Nephron progenitor cell (in vitro differentiated cells): ENCODE measurements around the gene ZCCHC17.

Source experiments
- DNase-seq: peaks from one replicate; pipeline ENCODE4 v3.0.0; 2021
- H3K27ac Mint-ChIP-seq: 2 replicates; pipeline ENCODE4 v1.8.0; 2021; ENCODE audit warnings: mild to moderate bottlenecking, moderate library complexity, mixed read lengths
- H3K27me3 Mint-ChIP-seq: 2 replicates; pipeline ENCODE4 v1.8.0; 2021; ENCODE audit warnings: mild to moderate bottlenecking, low read depth, mixed read lengths; ENCODE audit not compliant: poor library complexity
- H3K36me3 Mint-ChIP-seq: 2 replicates; pipeline ENCODE4 v1.8.0; 2021; ENCODE audit warnings: low read depth, mixed read lengths
- H3K4me1 Mint-ChIP-seq: 2 replicates; pipeline ENCODE4 v1.8.0; 2021; ENCODE audit warnings: mixed read lengths
- H3K4me3 Mint-ChIP-seq: 2 replicates; pipeline ENCODE4 v1.8.0; 2021; ENCODE audit warnings: mild to moderate bottlenecking, moderate library complexity, mixed read lengths
- H3K9me3 Mint-ChIP-seq: 2 replicates; pipeline ENCODE4 v1.8.0; 2021; ENCODE audit warnings: mild to moderate bottlenecking, moderate library complexity, mixed read lengths
- TF ChIP-seq, protein P1 (sequence below): fragments of 200-600 bp; sonication (generic); IDR thresholded peaks from 2 replicates; pipeline ENCODE4 v1.5.0; 2021; ENCODE audit warnings: antibody characterized with exemption

The ZCCHC17 gene

DNA sequence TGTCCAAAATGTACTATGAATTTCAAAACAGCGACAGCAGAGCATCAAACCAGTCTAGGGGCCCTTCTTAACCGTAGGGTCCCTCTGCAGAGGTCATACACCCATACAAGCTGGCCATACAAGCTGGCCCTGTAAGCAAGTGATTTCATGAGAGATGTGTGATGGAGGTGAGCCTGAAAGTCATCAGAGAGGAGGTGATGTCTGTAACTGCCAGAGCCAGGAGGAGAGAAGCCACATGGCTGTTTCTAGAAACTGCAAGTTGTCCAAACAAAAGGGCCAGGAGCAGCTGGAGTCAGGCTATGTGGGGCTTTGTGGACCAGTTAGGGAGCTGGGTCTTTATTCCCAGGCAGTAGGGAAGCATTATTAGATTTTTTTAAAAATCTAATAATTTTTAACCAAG is 101.4 kb downstream of the ZCCHC17 start:
- no peaks in the 10 kb centered on the region for H3K9me3 Mint-ChIP-seq
- H3K27ac Mint-ChIP-seq = no peak overlapping the region
- H3K4me3 Mint-ChIP-seq = no peak overlapping the region
- no peaks in the 10 kb centered on the region for H3K36me3 Mint-ChIP-seq
- peaks cover 19% of the 10 kb centered on the region for H3K4me1 Mint-ChIP-seq
- peaks cover 17% of the 10 kb centered on the region for H3K27me3 Mint-ChIP-seq
- TF ChIP-seq, protein P1, sequence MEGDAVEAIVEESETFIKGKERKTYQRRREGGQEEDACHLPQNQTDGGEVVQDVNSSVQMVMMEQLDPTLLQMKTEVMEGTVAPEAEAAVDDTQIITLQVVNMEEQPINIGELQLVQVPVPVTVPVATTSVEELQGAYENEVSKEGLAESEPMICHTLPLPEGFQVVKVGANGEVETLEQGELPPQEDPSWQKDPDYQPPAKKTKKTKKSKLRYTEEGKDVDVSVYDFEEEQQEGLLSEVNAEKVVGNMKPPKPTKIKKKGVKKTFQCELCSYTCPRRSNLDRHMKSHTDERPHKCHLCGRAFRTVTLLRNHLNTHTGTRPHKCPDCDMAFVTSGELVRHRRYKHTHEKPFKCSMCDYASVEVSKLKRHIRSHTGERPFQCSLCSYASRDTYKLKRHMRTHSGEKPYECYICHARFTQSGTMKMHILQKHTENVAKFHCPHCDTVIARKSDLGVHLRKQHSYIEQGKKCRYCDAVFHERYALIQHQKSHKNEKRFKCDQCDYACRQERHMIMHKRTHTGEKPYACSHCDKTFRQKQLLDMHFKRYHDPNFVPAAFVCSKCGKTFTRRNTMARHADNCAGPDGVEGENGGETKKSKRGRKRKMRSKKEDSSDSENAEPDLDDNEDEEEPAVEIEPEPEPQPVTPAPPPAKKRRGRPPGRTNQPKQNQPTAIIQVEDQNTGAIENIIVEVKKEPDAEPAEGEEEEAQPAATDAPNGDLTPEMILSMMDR = no peak
- DNase-seq = no peak

DNA sequence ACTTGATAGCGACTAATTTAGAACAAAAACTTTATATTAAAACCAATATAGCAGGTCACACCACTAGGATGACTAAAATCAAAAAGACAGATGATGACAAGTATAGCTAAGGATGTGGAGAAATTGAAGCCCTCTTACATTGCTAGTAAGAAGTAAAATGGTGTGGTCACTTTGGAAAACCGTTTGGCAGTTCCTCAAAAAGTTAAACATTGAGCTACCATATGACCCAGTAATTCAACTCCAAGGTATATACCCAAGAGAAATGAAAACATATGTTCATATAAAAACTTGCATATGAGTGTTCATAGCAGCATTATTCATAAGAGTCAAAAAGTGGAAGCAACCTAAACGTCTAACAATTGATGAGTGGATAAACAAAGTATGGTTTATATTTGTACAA is 103.1 kb downstream of the ZCCHC17 start:
- TF ChIP-seq, protein P1 = no peak
- Mint-ChIP-seq H3K27me3 (peaks cover 18% of the 10 kb centered on the region), H3K4me3 (no peak overlapping the region), H3K36me3 (no peaks in the 10 kb centered on the region), H3K27ac (no peak overlapping the region), H3K4me1 (peaks cover 14% of the 10 kb centered on the region), H3K9me3 (no peaks in the 10 kb centered on the region)
- DNase-seq = no peak

DNA sequence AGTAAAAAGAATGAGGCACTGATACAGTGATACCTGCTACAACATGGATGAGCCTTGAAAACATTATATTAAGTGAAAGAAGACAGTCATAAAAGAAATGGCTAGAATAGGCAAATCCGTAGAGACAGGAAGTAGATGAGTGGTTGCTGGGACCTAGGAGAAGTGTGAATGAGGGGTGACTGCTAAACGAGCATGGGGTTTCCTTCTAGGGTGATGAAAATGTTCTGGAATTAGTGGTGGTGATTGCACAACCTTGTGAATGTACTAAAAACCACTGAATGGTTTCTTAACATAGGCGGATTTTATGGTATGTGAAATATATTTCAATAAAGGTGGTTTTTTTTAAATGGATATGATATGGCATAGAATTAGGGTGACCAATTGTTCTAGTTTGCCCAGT is 103.6 kb downstream of the ZCCHC17 start:
- H3K4me3 Mint-ChIP-seq = no peak overlapping the region
- no peaks in the 10 kb centered on the region for H3K9me3 Mint-ChIP-seq
- no peak overlapping the region for H3K27ac Mint-ChIP-seq
- DNase-seq = no peak
- H3K4me1 Mint-ChIP-seq = peaks cover 14% of the 10 kb centered on the region
- TF ChIP-seq, protein P1 = no peak
- H3K36me3 Mint-ChIP-seq = no peaks in the 10 kb centered on the region
- H3K27me3 Mint-ChIP-seq = peaks cover 14% of the 10 kb centered on the region

DNA sequence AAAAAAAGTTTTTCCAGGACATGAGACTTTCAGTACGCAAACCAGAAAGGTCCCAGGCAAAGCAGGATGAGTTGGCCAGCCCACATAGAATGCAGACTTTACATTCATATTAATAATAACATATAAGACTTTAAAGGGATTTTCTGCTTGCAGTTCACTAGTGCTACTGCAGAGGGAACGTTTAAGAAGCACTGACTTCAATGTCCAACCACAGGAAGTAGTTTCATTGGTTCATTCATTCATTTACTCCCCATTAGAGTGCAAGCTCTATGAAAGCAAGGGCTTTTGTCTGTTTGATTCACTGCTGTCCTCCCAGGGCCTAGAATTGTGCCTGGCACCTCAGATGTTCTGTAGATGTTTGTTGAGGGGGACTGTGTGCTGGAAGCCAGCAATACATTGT is 104.4 kb downstream of the ZCCHC17 start:
- Mint-ChIP-seq H3K4me3 (no peak overlapping the region), H3K9me3 (no peaks in the 10 kb centered on the region), H3K27me3 (peaks cover 11% of the 10 kb centered on the region), H3K36me3 (no peaks in the 10 kb centered on the region), H3K27ac (no peak overlapping the region), H3K4me1 (peaks cover 14% of the 10 kb centered on the region)
- DNase-seq = no peak
- TF ChIP-seq, protein P1 = no peak

DNA sequence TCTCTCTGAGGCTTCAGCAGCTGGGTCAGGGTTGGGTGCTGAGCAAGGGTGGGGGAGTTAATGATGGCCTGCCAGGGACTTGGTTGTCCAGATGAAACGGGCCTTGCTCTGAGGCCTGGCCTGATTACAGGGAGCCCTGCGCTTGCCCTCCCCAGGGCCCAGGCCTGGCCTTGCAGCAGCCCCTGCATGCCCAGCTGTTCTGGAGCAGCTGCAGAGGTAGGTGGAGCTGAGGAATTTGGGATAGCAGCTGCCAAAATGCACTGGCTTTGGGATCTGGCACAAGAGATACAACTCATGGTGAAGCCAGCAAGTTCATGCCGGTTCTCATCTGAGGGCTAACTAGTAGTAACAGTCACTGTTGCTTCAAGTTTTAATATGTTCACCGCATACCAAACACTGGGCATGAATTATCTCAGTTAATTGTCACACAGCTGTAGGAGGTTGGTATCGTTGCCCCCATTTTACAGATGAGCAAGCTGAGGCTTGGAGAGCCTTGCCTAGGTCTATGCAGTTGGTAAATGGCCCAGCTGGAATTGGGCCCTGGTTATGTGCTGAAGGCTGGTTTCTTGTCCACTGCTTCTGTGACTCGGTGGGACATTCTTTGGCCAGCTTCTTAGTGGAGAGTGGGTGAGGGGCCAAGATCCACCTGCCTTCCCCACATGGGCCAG is 108.9 kb downstream of the ZCCHC17 start:
- Mint-ChIP-seq H3K4me3 (no peak overlapping the region), H3K36me3 (no peaks in the 10 kb centered on the region), H3K27ac (no peak overlapping the region), H3K9me3 (no peaks in the 10 kb centered on the region), H3K4me1 (no peaks in the 10 kb centered on the region), H3K27me3 (peaks cover 24% of the 10 kb centered on the region)
- DNase-seq = no peak
- TF ChIP-seq, protein P1 = no peak

DNA sequence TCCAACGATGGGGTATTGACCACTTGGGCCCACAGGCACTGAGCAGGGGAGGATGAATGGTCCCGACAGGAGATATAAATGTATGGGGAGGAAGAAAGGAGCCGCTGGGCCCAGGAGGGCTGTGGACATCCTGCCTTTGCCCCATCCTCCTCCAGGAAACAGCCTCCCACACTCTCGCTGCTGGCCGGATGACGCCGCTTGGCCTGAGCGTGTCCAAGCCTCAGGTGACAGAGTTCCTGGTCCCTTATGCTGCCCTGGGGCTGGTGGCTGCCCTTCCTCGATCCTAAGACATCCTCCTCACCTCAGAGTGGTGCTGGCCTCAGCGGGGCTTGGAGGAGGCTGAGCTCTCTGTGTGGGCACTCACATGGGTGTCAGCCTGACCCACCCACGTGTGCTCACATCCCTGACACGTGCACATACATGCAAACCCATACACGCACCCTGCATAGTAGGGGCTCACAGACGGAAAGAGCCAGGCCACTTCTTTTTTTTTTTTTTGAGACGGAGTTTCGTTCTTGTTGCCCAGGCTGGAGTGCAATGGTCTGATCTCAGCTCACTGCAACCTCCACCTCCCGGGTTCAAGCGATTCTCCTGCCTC is 110.3 kb downstream of the ZCCHC17 start:
- Mint-ChIP-seq H3K27ac (no peak overlapping the region), H3K4me3 (no peak overlapping the region), H3K27me3 (peaks cover 35% of the 10 kb centered on the region), H3K9me3 (no peaks in the 10 kb centered on the region), H3K36me3 (no peaks in the 10 kb centered on the region), H3K4me1 (peaks cover 2% of the 10 kb centered on the region)
- DNase-seq = no peak
- TF ChIP-seq, protein P1 = no peak
